CD14-positive monocyte (primary cell): ENCODE measurements around the gene NMBR. TPM values are rescaled to one million over a fixed set of nuclear protein-coding genes. Genes with fewer than 3 reads are reported as not detected.

ENCODE experiments used
- DNase-seq, 3 donors: peaks; one replicate each; pipeline ENCODE4 v3.0.0-alpha.2; 2011 to 2022
- H2AFZ ChIP-seq: 2 replicates; pipeline ENCODE4 v1.6.0; 2012; ENCODE audit warnings: mild to moderate bottlenecking, low read depth, low read length, inconsistent platforms; ENCODE audit not compliant: insufficient read depth, poor library complexity, severe bottlenecking
- H3K27ac ChIP-seq, 2 donors: 1 replicate in 1 of 2; 2 replicates in 1 of 2; pipeline ENCODE4 v1.5.1; 2012 to 2013; ENCODE audit warnings: low read length in 2 of 2, control low read depth in 1 of 2, inconsistent platforms in 1 of 2, low read depth in 1 of 2, mild to moderate bottlenecking in 1 of 2
- H3K27me3 ChIP-seq, 2 donors: one replicate each; pipeline versions ENCODE4 v1.6.0 to v1.6.1; 2011 to 2013; ENCODE audit warnings: low read length in 2 of 2; ENCODE audit not compliant: control insufficient read depth in 2 of 2, insufficient read depth in 2 of 2
- H3K36me3 ChIP-seq, 2 donors: replicated peaks in 1 of 2; 1 replicate in 1 of 2; 2 replicates in 1 of 2; pipeline versions ENCODE4 v1.5.1 to v1.6.1; 2012 to 2013; ENCODE audit warnings: low read length in 2 of 2, control low read depth in 1 of 2, inconsistent platforms in 1 of 2, mild to moderate bottlenecking in 1 of 2; ENCODE audit not compliant: insufficient read depth in 2 of 2, control insufficient read depth in 1 of 2
- H3K4me1 ChIP-seq, 2 donors: 1 replicate in 1 of 2; 2 replicates in 1 of 2; pipeline versions ENCODE4 v1.5.1 to v1.6.1; 2012 to 2013; ENCODE audit warnings: low read length in 2 of 2, control low read depth in 1 of 2, inconsistent platforms in 1 of 2, mild to moderate bottlenecking in 1 of 2, moderate library complexity in 1 of 2; ENCODE audit not compliant: insufficient read depth in 2 of 2, control insufficient read depth in 1 of 2
- H3K4me2 ChIP-seq: replicated peaks from 2 replicates; pipeline ENCODE3; 2012; ENCODE audit warnings: low read length, moderate library complexity, mild to moderate bottlenecking; ENCODE audit not compliant: poor library complexity, severe bottlenecking; ENCODE audit errors: extremely low read depth
- H3K4me3 ChIP-seq, 3 experiments: fragments of 200-600 bp in 1 of 3; sonication (generic) in 1 of 3; replicated peaks in 1 of 3; 1 replicate in 2 of 3; 2 replicates in 1 of 3; pipeline ENCODE4 v1.5.1; 2011 to 2013; ENCODE audit warnings: low read length in 3 of 3, mild to moderate bottlenecking in 3 of 3, control low read depth in 2 of 3, low read depth in 2 of 3, inconsistent platforms in 1 of 3, moderate library complexity in 1 of 3
- H3K79me2 ChIP-seq: 2 replicates; pipeline ENCODE4 v1.6.0; 2012; ENCODE audit warnings: mild to moderate bottlenecking, control low read depth, inconsistent platforms, low read length, moderate library complexity; ENCODE audit not compliant: insufficient read depth
- H3K9ac ChIP-seq: 2 replicates; pipeline ENCODE4 v1.6.0; 2017; ENCODE audit warnings: low read length, mild to moderate bottlenecking; ENCODE audit not compliant: insufficient read depth, poor library complexity, severe bottlenecking
- H3K9me3 ChIP-seq, 2 donors: replicated peaks in 1 of 2; 1 replicate in 1 of 2; 2 replicates in 1 of 2; pipeline versions ENCODE4 v1.5.1 to v1.6.1; 2012 to 2013; ENCODE audit warnings: low read length in 2 of 2, control low read depth in 1 of 2; ENCODE audit not compliant: control insufficient read depth in 1 of 2, insufficient read depth in 1 of 2
- H4K20me1 ChIP-seq: 2 replicates; pipeline ENCODE4 v1.6.0; 2012; ENCODE audit warnings: mild to moderate bottlenecking, low read length, control low read depth, moderate library complexity; ENCODE audit not compliant: insufficient read depth
- H3K27ac Mint-ChIP-seq, 7 donors: one replicate each; pipeline ENCODE4 v1.8.0; 2020; ENCODE audit warnings: mild to moderate bottlenecking in 7 of 7, mixed read lengths in 7 of 7, moderate library complexity in 6 of 7, inconsistent platforms in 2 of 7
- H3K27me3 Mint-ChIP-seq, 3 donors: one replicate each; pipeline ENCODE4 v1.8.0; 2021 to 2022; ENCODE audit warnings: low read depth in 3 of 3, mild to moderate bottlenecking in 3 of 3, mixed read lengths in 3 of 3, moderate library complexity in 3 of 3, inconsistent platforms in 1 of 3
- H3K36me3 Mint-ChIP-seq, 2 donors: one replicate each; pipeline ENCODE4 v1.8.0; 2020; ENCODE audit warnings: mixed read lengths in 2 of 2, inconsistent platforms in 1 of 2, mild to moderate bottlenecking in 1 of 2
- H3K4me1 Mint-ChIP-seq: one replicate; pipeline ENCODE4 v1.8.0; 2020; ENCODE audit warnings: mild to moderate bottlenecking, mixed read lengths
- H3K4me3 Mint-ChIP-seq, 2 donors: one replicate each; pipeline ENCODE4 v1.8.0; 2020; ENCODE audit warnings: mild to moderate bottlenecking in 2 of 2, mixed read lengths in 2 of 2, moderate library complexity in 1 of 2
- H3K9me3 Mint-ChIP-seq, 7 donors: one replicate each; pipeline ENCODE4 v1.8.0; 2020 to 2022; ENCODE audit warnings: mixed read lengths in 7 of 7, mild to moderate bottlenecking in 6 of 7, moderate library complexity in 6 of 7, inconsistent platforms in 2 of 7
- CTCF ChIP-seq: fragments of 200-600 bp; IDR thresholded peaks from one replicate; pipeline ENCODE4 v1.8.0; 2022; ENCODE audit warnings: antibody characterized with exemption, mild to moderate bottlenecking
- WGBS: methylation state at CpG from one replicate; pipeline ENCODE4 v1.1.5; 2013; ENCODE audit warnings: missing lambda C conversion rate; ENCODE audit not compliant: insufficient coverage; 5-methylcytosine and 5-hydroxymethylcytosine counted together
- intact Hi-C, 2 donors: fragments of 100-400 bp; cut with micrococcal nuclease; formaldehyde crosslinking; loops; one replicate each; pipeline versions ENCODE4 v1.15.0 to v1.15.1; 2023
- polyA plus RNA-seq, 3 donors: library from polyadenylated mRNA; depleted of rRNA in 1 of 3; unstranded in 2 of 3; stranded (reverse) in 1 of 3; fragments of 300-500 nt in 2 of 3; fragments of >200 nt in 1 of 3; fragmentation: Illumina TruSeq in 2 of 3; gene quantifications; 1 replicate in 2 of 3; 2 replicates in 1 of 3; pipeline ENCODE4 v1.2.3, GENCODE V29; 2012 to 2021

The NMBR gene
- polyA plus RNA-seq, 3 donors: not detected

- Mint-ChIP-seq H3K27me3 (no peaks in the 10 kb centered on the region), H3K36me3 (peaks cover 12 to 13% of the 10 kb centered on the region in 2 donors), H3K4me3 (no peak overlapping the region), H3K27ac (no peak overlapping the region), H3K9me3 (no peaks in the 10 kb centered on the region), H3K4me1 (peaks cover 15% of the 10 kb centered on the region)
- H3K9me3 ChIP-seq: no peaks in the 10 kb centered on the region
- no peaks in the 10 kb centered on the region for H3K27me3 ChIP-seq
- DNase-seq: no peak
- no peak overlapping the region for H3K4me2 ChIP-seq
- H3K79me2 ChIP-seq: peaks cover 96% of the 10 kb centered on the region
- WGBS: no CpG with 5 or more reads among the region's 3 CpGs
- H3K27ac ChIP-seq: no peak overlapping the region
- no peak overlapping the region for H3K9ac ChIP-seq
- no peak for TF ChIP-seq CTCF
- H2AFZ ChIP-seq: no peak overlapping the region
- peaks cover 0 to 13% of the 10 kb centered on the region in 2 donors for H3K36me3 ChIP-seq
- no peaks in the 10 kb centered on the region for H3K4me1 ChIP-seq
- H4K20me1 ChIP-seq: peaks cover 91% of the 10 kb centered on the region
- H3K4me3 ChIP-seq: no peak overlapping the region
- intact Hi-C loops: loop anchor here in 1 of 2 donors (5.0 kb wide), 1 partner anchor 232 kb away; no protein-coding TSS in a partner anchor
Measured at GRCh38 chr6:142155091-142155490, 8.2 kb upstream of the NMBR start.

GRCh38 chr6:142154336-142154735 is 7.4 kb upstream of the NMBR start:
- H2AFZ ChIP-seq: no peak overlapping the region
- peaks cover 96% of the 10 kb centered on the region for H3K79me2 ChIP-seq
- H3K27me3 ChIP-seq: no peaks in the 10 kb centered on the region
- H3K4me2 ChIP-seq: no peak overlapping the region
- no peaks in the 10 kb centered on the region for H3K9me3 ChIP-seq
- intact Hi-C loops: no loop called here
- Mint-ChIP-seq H3K9me3 (no peaks in the 10 kb centered on the region), H3K27me3 (no peaks in the 10 kb centered on the region), H3K4me1 (peaks cover 21% of the 10 kb centered on the region), H3K36me3 (peaks cover 12 to 16% of the 10 kb centered on the region in 2 donors), H3K27ac (no peak overlapping the region), H3K4me3 (no peak overlapping the region)
- H3K4me1 ChIP-seq: no peaks in the 10 kb centered on the region
- peaks cover 0 to 14% of the 10 kb centered on the region in 2 donors for H3K36me3 ChIP-seq
- no peak for TF ChIP-seq CTCF
- DNase-seq: no peak
- H3K27ac ChIP-seq: no peak overlapping the region
- no peak overlapping the region for H3K9ac ChIP-seq
- H4K20me1 ChIP-seq: peaks cover 90% of the 10 kb centered on the region
- no CpG with 5 or more reads among the region's 1 CpG for whole genome bisulfite sequencing
- no peak overlapping the region for H3K4me3 ChIP-seq
